Duodenal mucosa (tissue), 2 donors: Measurements from ENCODE around the gene YPEL4.

Experiments
- H3K27ac ChIP-seq: one replicate; pipeline ENCODE4 v1.7.0; 2013; ENCODE audit warnings: low read depth, low read length
- H3K27me3 ChIP-seq, 2 donors: one replicate each; pipeline ENCODE4 v1.7.0; 2013; ENCODE audit warnings: low read length in 2 of 2, control low read depth in 1 of 2; ENCODE audit not compliant: insufficient read depth in 2 of 2, control insufficient read depth in 1 of 2
- H3K36me3 ChIP-seq, 2 donors: one replicate each; pipeline ENCODE4 v1.7.0; 2013; ENCODE audit warnings: low read length in 2 of 2, control low read depth in 1 of 2; ENCODE audit not compliant: insufficient read depth in 2 of 2, control insufficient read depth in 1 of 2
- H3K4me1 ChIP-seq, 2 donors: one replicate each; pipeline ENCODE4 v1.7.0; 2013; ENCODE audit warnings: low read length in 2 of 2, control low read depth in 1 of 2; ENCODE audit not compliant: insufficient read depth in 2 of 2, control insufficient read depth in 1 of 2
- H3K4me3 ChIP-seq, 2 donors: one replicate each; pipeline ENCODE4 v1.7.0; 2013; ENCODE audit warnings: low read length in 2 of 2, low read depth in 1 of 2
- H3K9ac ChIP-seq, 2 donors: one replicate each; pipeline ENCODE4 v1.7.0; 2013; ENCODE audit warnings: low read length in 2 of 2, low read depth in 1 of 2
- H3K9me3 ChIP-seq, 2 donors: one replicate each; pipeline ENCODE4 v1.7.0; 2013; ENCODE audit warnings: low read length in 2 of 2, control low read depth in 1 of 2; ENCODE audit not compliant: control insufficient read depth in 1 of 2

Gene YPEL4

DNA sequence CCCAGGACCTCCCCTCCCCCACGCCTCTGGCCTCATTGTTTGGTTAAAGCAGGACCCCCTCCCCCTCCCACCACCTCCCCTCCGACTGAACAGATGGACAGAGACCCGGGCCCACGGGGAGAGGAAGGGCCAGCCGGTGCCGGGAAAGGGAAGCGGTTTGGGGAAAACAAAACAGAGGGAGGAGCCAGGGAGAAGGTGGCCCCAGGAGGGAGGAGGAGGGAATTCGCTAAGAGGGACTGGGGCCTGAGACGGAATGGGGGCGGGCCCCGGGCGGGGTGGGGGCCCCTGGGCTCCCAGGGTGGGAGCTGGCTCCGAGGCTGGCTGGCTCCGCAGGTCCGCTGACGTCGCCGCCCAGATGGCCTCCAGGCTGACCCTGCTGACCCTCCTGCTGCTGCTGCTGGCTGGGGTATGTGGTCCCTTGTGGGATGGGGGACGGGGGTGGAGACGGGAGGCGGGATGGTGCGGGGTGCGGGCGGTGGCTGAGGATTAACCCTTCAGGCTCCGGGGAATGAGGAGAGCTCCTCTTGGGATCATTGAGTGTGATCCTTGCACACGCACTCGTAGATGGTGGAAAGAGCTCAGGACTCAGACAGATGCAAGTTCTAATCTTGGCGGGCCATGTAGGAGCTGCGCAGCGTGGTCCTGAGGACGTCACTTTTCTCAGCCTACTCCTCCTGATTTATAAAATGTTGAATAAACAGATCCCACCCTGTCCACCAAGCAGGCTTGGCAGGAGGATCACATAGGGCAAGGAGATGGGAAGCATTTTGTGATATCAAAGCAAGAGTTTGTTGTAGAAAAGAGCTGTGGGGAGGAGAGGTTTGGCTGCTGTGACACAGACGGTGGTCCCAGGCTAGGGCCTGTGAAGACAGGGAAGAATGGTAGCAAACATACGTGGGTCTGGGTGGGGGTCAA is 51.5 kb downstream of the YPEL4 start:
- Histone ChIP-seq H3K9me3 (no peaks in the 10 kb centered on the region), H3K4me1 (peaks cover 0 to 5% of the 10 kb centered on the region in 2 donors), H3K9ac (peak overlapping the region in 1 of 2 donors; percentile 35), H3K27ac (peak overlapping the region; percentile 56), H3K4me3 (peak overlapping the region; percentile 34 to 38), H3K27me3 (peaks cover 0 to 6% of the 10 kb centered on the region in 2 donors), H3K36me3 (no peaks in the 10 kb centered on the region)

DNA sequence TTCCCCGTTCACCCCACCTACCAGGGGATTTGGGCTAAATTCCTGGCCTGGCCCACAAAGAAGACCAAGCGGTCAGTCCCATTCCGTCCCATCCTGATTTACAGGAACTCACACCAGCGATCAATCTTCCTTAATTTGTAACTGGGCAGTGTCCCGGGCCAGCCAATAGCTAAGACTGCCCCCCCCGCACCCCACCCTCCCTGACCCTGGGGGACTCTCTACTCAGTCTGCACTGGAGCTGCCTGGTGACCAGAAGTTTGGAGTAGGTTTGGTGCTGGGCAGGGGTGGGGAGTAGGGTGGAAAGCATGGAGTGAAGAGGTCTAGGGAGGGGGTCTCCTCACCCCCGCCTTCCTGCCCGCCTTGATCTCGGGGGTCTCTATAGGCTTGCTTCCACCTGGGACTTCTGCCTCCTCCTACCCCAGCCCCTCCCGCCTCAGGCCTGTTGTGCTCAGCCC is 52.2 kb downstream of the YPEL4 start, which contains the start of gene SERPING1:
TSS of gene SERPING1 (plus strand) at position 225 of the 455 bp plus-strand sequence. CDS start 586 bp downstream, outside the sequence.
- Histone ChIP-seq H3K27me3 (peaks cover 0 to 6% of the 10 kb centered on the region in 2 donors), H3K9ac (peak within 1 kb of the TSS in 1 of 2 donors; percentile 35), H3K27ac (peak within 1 kb of the TSS; percentile 56), H3K9me3 (no peaks in the 10 kb centered on the region), H3K4me1 (peaks cover 0 to 5% of the 10 kb centered on the region in 2 donors), H3K36me3 (no peaks in the 10 kb centered on the region), H3K4me3 (peak within 1 kb of the TSS; percentile 1 to 38)

DNA sequence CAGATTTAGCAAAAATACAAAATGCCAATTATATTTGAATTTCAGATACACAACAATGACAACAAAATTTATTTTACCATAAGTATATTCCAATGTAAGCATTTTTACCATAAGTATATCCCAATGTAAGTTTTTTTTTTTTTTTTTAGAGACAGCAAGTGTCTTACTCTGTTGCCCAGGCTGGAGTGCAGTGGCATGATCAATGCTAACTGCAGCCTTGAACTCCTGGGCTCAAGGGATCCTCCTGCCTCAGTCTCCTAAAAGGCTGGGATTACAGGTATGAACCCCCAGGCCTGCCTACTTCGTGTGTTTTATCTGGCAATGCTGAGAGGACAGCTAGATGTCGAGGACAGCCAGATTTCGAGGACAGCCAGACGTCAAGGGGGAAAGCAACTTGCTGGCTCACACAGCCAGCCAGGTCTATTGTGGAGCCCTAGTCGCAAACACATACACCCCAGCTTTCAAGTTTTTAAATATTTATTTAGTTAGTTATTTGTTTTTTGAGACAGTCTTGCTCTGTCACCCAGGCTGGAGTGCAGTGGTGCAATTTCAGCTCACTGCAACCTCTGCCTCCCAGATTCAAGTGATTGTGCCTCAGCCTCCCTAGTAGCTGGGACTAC is 53.3 kb downstream of the YPEL4 start:
- Histone ChIP-seq H3K27me3 (peaks cover 0 to 6% of the 10 kb centered on the region in 2 donors), H3K27ac (no peak overlapping the region), H3K4me1 (peaks cover 0 to 5% of the 10 kb centered on the region in 2 donors), H3K9me3 (no peaks in the 10 kb centered on the region), H3K4me3 (no peak overlapping the region), H3K9ac (no peak overlapping the region), H3K36me3 (no peaks in the 10 kb centered on the region)
